Karpas-422 (cell line): ENCODE measurements around the gene CYP39A1. TPM values are rescaled to one million over a fixed set of nuclear protein-coding genes. Genes with fewer than 3 reads are reported as not detected.

Experiments
- DNase-seq: peaks from one replicate; pipeline ENCODE4 v3.0.0-alpha.2; 2015
- H2AFZ ChIP-seq: fragments of 200-600 bp; sonication (generic); 2 replicates; pipeline ENCODE4 v1.6.1; 2014; ENCODE audit warnings: antibody characterized with exemption, low read length, mixed read lengths
- H3K27ac ChIP-seq: fragments of 200-600 bp; sonication (generic); 2 replicates; pipeline ENCODE4 v1.5.1; 2014; ENCODE audit warnings: mild to moderate bottlenecking, low read length, moderate library complexity
- H3K27me3 ChIP-seq: fragments of 200-600 bp; sonication (generic); 2 replicates; pipeline ENCODE4 v1.6.1; 2014; ENCODE audit warnings: low read length, mixed read lengths
- H3K36me3 ChIP-seq: fragments of 200-600 bp; sonication (generic); 2 replicates; pipeline ENCODE4 v1.6.1; 2014; ENCODE audit warnings: low read length, mixed read lengths; ENCODE audit not compliant: insufficient read depth
- H3K4me1 ChIP-seq: fragments of 200-600 bp; sonication (generic); 2 replicates; pipeline ENCODE4 v1.6.1; 2014; ENCODE audit warnings: mild to moderate bottlenecking, low read length, mixed read lengths
- H3K4me2 ChIP-seq: fragments of 200-600 bp; sonication (generic); 2 replicates; pipeline ENCODE4 v1.6.1; 2014; ENCODE audit warnings: low read length, low read depth, mild to moderate bottlenecking; ENCODE audit not compliant: poor library complexity, severe bottlenecking
- H3K4me3 ChIP-seq: fragments of 200-600 bp; sonication (generic); 2 replicates; pipeline ENCODE4 v1.5.1; 2014; ENCODE audit warnings: mild to moderate bottlenecking, antibody characterized with exemption, low read length, mixed read lengths
- H3K79me2 ChIP-seq: fragments of 200-600 bp; sonication (generic); 2 replicates; pipeline ENCODE4 v1.6.1; 2014; ENCODE audit warnings: mild to moderate bottlenecking, low read length, mixed read lengths
- H3K9ac ChIP-seq: fragments of 200-600 bp; sonication (generic); 2 replicates; pipeline ENCODE4 v1.6.0; 2014; ENCODE audit warnings: low read length
- H3K9me2 ChIP-seq: fragments of 200-600 bp; sonication (generic), shearing (Covaris generic); replicated peaks from 2 replicates; pipeline ENCODE4 v1.6.0; 2014; ENCODE audit warnings: mild to moderate bottlenecking, low read length, moderate library complexity; ENCODE audit not compliant: insufficient read depth
- H3K9me3 ChIP-seq: fragments of 300-700, 200-600 bp; sonication (generic); 2 replicates; pipeline ENCODE4 v1.6.1; 2014; ENCODE audit warnings: low read length, mixed read lengths
- H4K20me1 ChIP-seq: fragments of 200-600 bp; sonication (generic); 2 replicates; pipeline ENCODE4 v1.6.1; 2014; ENCODE audit warnings: mild to moderate bottlenecking, antibody characterized with exemption, low read length, low read depth; ENCODE audit not compliant: insufficient read depth
- total RNA-seq: library from RNA; depleted of rRNA; stranded (reverse); fragments of >200 nt; shearing (Covaris generic); gene quantifications from 2 replicates; pipeline ENCODE4 v1.2.3, GENCODE V29; 2014; ENCODE audit warnings: low replicate concordance

The CYP39A1 gene
- total RNA-seq, 1 experiment from 2014 or later, result 15.4 TPM

- Histone ChIP-seq H3K27me3 (no peaks in the 10 kb centered on the region), H3K27ac (no peak overlapping the region), H3K4me3 (no peak overlapping the region), H3K9me2 (no peaks in the 10 kb centered on the region), H3K4me2 (no peak overlapping the region), H3K9ac (no peak overlapping the region), H3K36me3 (no peaks in the 10 kb centered on the region), H3K79me2 (no peaks in the 10 kb centered on the region), H3K4me1 (no peaks in the 10 kb centered on the region), H2AFZ (no peak overlapping the region), H3K9me3 (no peaks in the 10 kb centered on the region), H4K20me1 (no peaks in the 10 kb centered on the region)
- DNase-seq, result no peak
Observed at GRCh38 chr6:46541556-46541955, 111.1 kb downstream of the CYP39A1 start.

GRCh38 chr6:46539866-46540265, 112.8 kb downstream of the CYP39A1 start:
- no peak overlapping the region for H3K4me3 ChIP-seq
- no peaks in the 10 kb centered on the region for H4K20me1 ChIP-seq
- DNase-seq, result no peak
- H3K4me2 ChIP-seq, result no peak overlapping the region
- no peaks in the 10 kb centered on the region for H3K79me2 ChIP-seq
- H3K9me3 ChIP-seq, result no peaks in the 10 kb centered on the region
- H3K36me3 ChIP-seq, result no peaks in the 10 kb centered on the region
- no peaks in the 10 kb centered on the region for H3K4me1 ChIP-seq
- no peak overlapping the region for H3K27ac ChIP-seq
- no peaks in the 10 kb centered on the region for H3K9me2 ChIP-seq
- no peak overlapping the region for H2AFZ ChIP-seq
- H3K9ac ChIP-seq, result no peak overlapping the region
- H3K27me3 ChIP-seq, result no peaks in the 10 kb centered on the region

GRCh38 chr6:46538800-46539480, 113.7 kb downstream of the CYP39A1 start:
- Histone ChIP-seq H3K79me2 (no peaks in the 10 kb centered on the region), H3K27me3 (no peaks in the 10 kb centered on the region), H3K9me3 (no peaks in the 10 kb centered on the region), H2AFZ (no peak overlapping the region), H3K9me2 (no peaks in the 10 kb centered on the region), H4K20me1 (no peaks in the 10 kb centered on the region), H3K4me1 (no peaks in the 10 kb centered on the region), H3K4me2 (no peak overlapping the region), H3K27ac (no peak overlapping the region), H3K36me3 (no peaks in the 10 kb centered on the region), H3K4me3 (no peak overlapping the region), H3K9ac (no peak overlapping the region)
- DNase-seq, result no peak

DNA sequence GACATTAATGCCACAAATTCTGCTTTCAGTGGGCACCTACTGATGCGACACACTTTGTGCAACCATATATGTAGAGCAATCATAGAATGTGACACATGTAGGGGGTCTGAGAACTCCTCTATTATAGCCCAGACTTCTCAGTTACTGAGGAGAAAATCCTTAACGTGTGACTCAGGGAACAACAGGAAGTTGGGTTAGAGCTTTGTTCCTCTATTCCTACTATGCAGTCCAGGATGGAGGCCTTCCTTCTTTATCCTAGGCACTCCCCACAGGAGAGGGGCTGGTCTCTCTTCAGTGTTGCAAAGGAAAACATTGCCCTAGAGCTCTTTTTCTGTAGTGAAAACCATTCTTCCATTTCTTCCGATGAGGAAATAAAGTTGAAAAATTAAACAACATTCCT, 121.7 kb downstream of the CYP39A1 start:
- Histone ChIP-seq H3K9me2 (no peaks in the 10 kb centered on the region), H3K9me3 (no peaks in the 10 kb centered on the region), H3K79me2 (no peaks in the 10 kb centered on the region), H3K27me3 (no peaks in the 10 kb centered on the region), H3K9ac (no peak overlapping the region), H3K4me1 (peaks cover 14% of the 10 kb centered on the region), H3K4me2 (no peak overlapping the region), H3K36me3 (no peaks in the 10 kb centered on the region), H4K20me1 (no peaks in the 10 kb centered on the region), H3K27ac (no peak overlapping the region), H2AFZ (no peak overlapping the region), H3K4me3 (no peak overlapping the region)
- no peak for DNase-seq

DNA sequence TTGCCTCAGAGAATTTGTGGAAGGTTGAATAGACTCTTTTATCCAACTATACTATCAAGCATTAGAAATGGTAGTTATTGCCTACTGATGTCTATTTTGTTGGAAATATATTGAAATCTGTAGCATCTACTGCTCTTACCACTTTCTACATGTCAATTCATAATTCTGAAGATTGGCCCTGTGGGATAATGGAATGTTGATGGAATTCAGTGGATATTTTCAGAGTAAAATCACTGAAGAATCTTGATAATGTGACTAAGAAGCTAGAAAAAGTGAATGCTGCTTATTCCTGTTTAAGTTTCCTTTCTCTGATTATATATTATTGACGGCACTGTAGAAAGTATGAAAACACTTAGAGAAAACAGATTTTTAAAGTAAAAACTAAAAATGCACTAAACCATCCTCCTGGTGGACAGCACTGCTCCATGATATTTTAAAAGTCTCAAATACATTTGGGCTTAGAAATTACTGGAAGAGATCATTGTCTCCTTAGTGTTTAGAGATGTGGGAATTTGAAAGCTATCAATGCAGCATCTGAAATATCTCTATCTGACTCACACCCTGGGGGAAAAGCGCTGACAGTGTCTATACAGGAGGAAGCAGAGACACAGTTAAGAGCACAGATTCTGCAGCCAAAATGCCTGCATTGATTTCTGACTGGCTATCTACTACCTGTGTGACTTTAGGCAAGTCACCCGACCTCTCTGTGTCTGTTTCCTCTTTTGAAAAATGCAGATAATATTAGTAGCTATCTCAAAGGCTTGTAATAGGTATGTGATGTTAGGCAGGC, 123.5 kb downstream of the CYP39A1 start:
- Histone ChIP-seq H3K9me3 (no peaks in the 10 kb centered on the region), H3K27me3 (no peaks in the 10 kb centered on the region), H3K4me3 (no peak overlapping the region), H4K20me1 (no peaks in the 10 kb centered on the region), H2AFZ (no peak overlapping the region), H3K9ac (no peak overlapping the region), H3K9me2 (no peaks in the 10 kb centered on the region), H3K27ac (no peak overlapping the region), H3K79me2 (no peaks in the 10 kb centered on the region), H3K4me1 (peaks cover 14% of the 10 kb centered on the region), H3K4me2 (no peak overlapping the region), H3K36me3 (no peaks in the 10 kb centered on the region)
- DNase-seq, result no peak

- peaks cover 14% of the 10 kb centered on the region for H3K4me1 ChIP-seq
- peak overlapping the region; percentile 22 for H3K4me2 ChIP-seq
- H3K4me3 ChIP-seq, result no peak overlapping the region
- H3K36me3 ChIP-seq, result no peaks in the 10 kb centered on the region
- no peak overlapping the region for H2AFZ ChIP-seq
- no peaks in the 10 kb centered on the region for H4K20me1 ChIP-seq
- no peaks in the 10 kb centered on the region for H3K9me3 ChIP-seq
- H3K9me2 ChIP-seq, result no peaks in the 10 kb centered on the region
- H3K27me3 ChIP-seq, result no peaks in the 10 kb centered on the region
- DNase-seq, result no peak
- no peak overlapping the region for H3K27ac ChIP-seq
- H3K79me2 ChIP-seq, result no peaks in the 10 kb centered on the region
- no peak overlapping the region for H3K9ac ChIP-seq
Observed at GRCh38 chr6:46526607-46527006, 126.0 kb downstream of the CYP39A1 start.

- H3K36me3 ChIP-seq, result no peaks in the 10 kb centered on the region
- H3K4me3 ChIP-seq, result no peak overlapping the region
- H3K9me2 ChIP-seq, result no peaks in the 10 kb centered on the region
- H3K27me3 ChIP-seq, result no peaks in the 10 kb centered on the region
- no peaks in the 10 kb centered on the region for H3K9me3 ChIP-seq
- H3K79me2 ChIP-seq, result no peaks in the 10 kb centered on the region
- no peak for DNase-seq
- no peaks in the 10 kb centered on the region for H4K20me1 ChIP-seq
- H3K4me1 ChIP-seq, result peaks cover 14% of the 10 kb centered on the region
- no peak overlapping the region for H2AFZ ChIP-seq
- no peak overlapping the region for H3K9ac ChIP-seq
- no peak overlapping the region for H3K4me2 ChIP-seq
- H3K27ac ChIP-seq, result no peak overlapping the region
Observed at GRCh38 chr6:46525583-46525982, 127.0 kb downstream of the CYP39A1 start.

- no peaks in the 10 kb centered on the region for H3K79me2 ChIP-seq
- no peaks in the 10 kb centered on the region for H4K20me1 ChIP-seq
- H3K9me3 ChIP-seq, result no peaks in the 10 kb centered on the region
- H2AFZ ChIP-seq, result no peak overlapping the region
- no peak overlapping the region for H3K27ac ChIP-seq
- H3K4me1 ChIP-seq, result peaks cover 3% of the 10 kb centered on the region
- no peaks in the 10 kb centered on the region for H3K27me3 ChIP-seq
- no peaks in the 10 kb centered on the region for H3K9me2 ChIP-seq
- H3K9ac ChIP-seq, result no peak overlapping the region
- no peak overlapping the region for H3K4me2 ChIP-seq
- H3K4me3 ChIP-seq, result no peak overlapping the region
- no peak for DNase-seq
- no peaks in the 10 kb centered on the region for H3K36me3 ChIP-seq
Observed at GRCh38 chr6:46521464-46521971, 131.1 kb downstream of the CYP39A1 start.
